CD4-positive, alpha-beta T cell (primary cell): ENCODE results near the gene ABLIM1. TPM values are rescaled to one million over a fixed set of nuclear protein-coding genes. Genes with fewer than 3 reads are reported as not detected.

Experiments
- ATAC-seq: fragments of 200-7000 bp; cut with Tn5 transposase; one replicate; pipeline ENCODE4 v1.10.0; 2022; ENCODE audit warnings: mild to moderate bottlenecking; ENCODE audit not compliant: poor library complexity
- CTCF ChIA-PET: fragments of 350-600 bp; sonication (Branson Sonifier 250); formaldehyde crosslinking; loops from one replicate; lab custom pipeline; 2021; ENCODE audit warnings: antibody characterized with exemption, inconsistent platforms; lab: Charles Lee
- POLR2A ChIA-PET: fragments of 350-600 bp; sonication (Branson Sonifier 250); formaldehyde crosslinking; loops from one replicate; lab custom pipeline; 2021; ENCODE audit warnings: antibody characterized with exemption, inconsistent platforms; lab: Charles Lee
- DNase-seq, 14 experiments: peaks; one replicate each; pipeline ENCODE4 v3.0.0-alpha.2; 2013 to 2020; ENCODE audit warnings: mixed read lengths in 2 of 14
- H3K27ac ChIP-seq, 2 donors: one replicate each; pipeline versions ENCODE4 v1.5.1 to v1.7.0; 2013; ENCODE audit warnings: low read length in 2 of 2, low read depth in 1 of 2, mild to moderate bottlenecking in 1 of 2
- H3K27me3 ChIP-seq, 2 experiments: 1 replicate in 1 of 2; 2 replicates in 1 of 2; pipeline versions ENCODE4 v1.6.1 to v1.7.0; 2013; ENCODE audit warnings: low read length in 2 of 2, control low read depth in 1 of 2, mild to moderate bottlenecking in 1 of 2, moderate library complexity in 1 of 2; ENCODE audit not compliant: insufficient read depth in 2 of 2, control insufficient read depth in 1 of 2
- H3K36me3 ChIP-seq: one replicate; pipeline ENCODE4 v1.6.1; 2013; ENCODE audit warnings: low read length, control low read depth; ENCODE audit not compliant: insufficient read depth
- H3K4me1 ChIP-seq: one replicate; pipeline ENCODE4 v1.6.1; 2013; ENCODE audit warnings: low read length, control low read depth; ENCODE audit not compliant: insufficient read depth
- H3K4me3 ChIP-seq: one replicate; pipeline ENCODE4 v1.5.1; 2013; ENCODE audit warnings: mild to moderate bottlenecking, low read length, moderate library complexity
- H3K9me3 ChIP-seq, 2 experiments: 1 replicate in 1 of 2; 2 replicates in 1 of 2; pipeline versions ENCODE4 v1.6.1 to v1.7.0; 2013; ENCODE audit warnings: low read length in 2 of 2, mild to moderate bottlenecking in 2 of 2, control low read depth in 1 of 2, moderate library complexity in 1 of 2; ENCODE audit not compliant: control insufficient read depth in 1 of 2, insufficient read depth in 1 of 2
- H3K27ac Mint-ChIP-seq: one replicate; pipeline ENCODE4 v1.8.0; 2020; ENCODE audit warnings: mixed read lengths
- H3K27me3 Mint-ChIP-seq: one replicate; pipeline ENCODE4 v1.8.0; 2021; ENCODE audit warnings: mixed read lengths
- H3K36me3 Mint-ChIP-seq: one replicate; pipeline ENCODE4 v1.8.0; 2021; ENCODE audit warnings: low read depth, mixed read lengths
- H3K4me1 Mint-ChIP-seq: one replicate; pipeline ENCODE4 v1.8.0; 2021; ENCODE audit warnings: low read depth, mixed read lengths
- H3K4me3 Mint-ChIP-seq: one replicate; pipeline ENCODE4 v1.8.0; 2020; ENCODE audit warnings: mild to moderate bottlenecking, mixed read lengths
- H3K9me3 Mint-ChIP-seq: one replicate; pipeline ENCODE4 v1.8.0; 2020; ENCODE audit warnings: mixed read lengths
- intact Hi-C, 2 experiments: fragments of 100-400 bp; cut with DNase I in 1 of 2; cut with micrococcal nuclease in 1 of 2; formaldehyde crosslinking; loops; one replicate each; pipeline versions ENCODE4 v1.15.1 to v1.9.0; 2023 to 2025; cut with DNase I, micrococcal nuclease
- total RNA-seq, 174 experiments: library from RNA in 2 of 174; stranded (reverse) in 2 of 174; gene quantifications; one replicate each; pipeline ENCODE4 v1.2.3 and lab custom pipeline; 2021 to 2026
- TF ChIP-seq, protein P1 (sequence below): fragments of 200-600 bp; IDR thresholded peaks from one replicate; pipeline ENCODE4 v1.8.0; 2022; ENCODE audit warnings: antibody characterized with exemption, mild to moderate bottlenecking

ABLIM1 gene
- total RNA-seq, 2 experiments from 2014 or later = 217 to 224 TPM

DNA sequence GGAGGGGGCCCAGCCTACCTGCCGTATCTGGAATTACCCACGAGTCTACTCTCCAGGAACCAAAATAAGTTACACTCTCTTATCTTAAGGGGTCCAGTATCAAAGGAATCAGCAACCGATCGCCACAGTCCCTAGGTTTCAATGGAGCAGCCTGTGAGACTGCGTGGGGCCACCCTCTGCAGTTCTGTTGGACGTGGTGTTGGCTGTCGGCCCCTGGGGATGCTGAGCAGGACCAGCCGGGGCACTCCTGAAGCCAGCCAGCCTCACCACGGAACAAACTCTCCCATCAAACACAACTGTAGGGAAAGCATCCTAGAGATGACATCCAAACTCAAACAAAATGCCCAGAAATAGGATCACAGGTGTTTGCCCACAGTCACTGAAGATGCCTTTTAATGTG is 25.5 kb upstream of the ABLIM1 start:
- H3K9me3 Mint-ChIP-seq = no peaks in the 10 kb centered on the region
- DNase-seq (no peak), ATAC-seq (no peak)
- TF ChIP-seq, protein P1, sequence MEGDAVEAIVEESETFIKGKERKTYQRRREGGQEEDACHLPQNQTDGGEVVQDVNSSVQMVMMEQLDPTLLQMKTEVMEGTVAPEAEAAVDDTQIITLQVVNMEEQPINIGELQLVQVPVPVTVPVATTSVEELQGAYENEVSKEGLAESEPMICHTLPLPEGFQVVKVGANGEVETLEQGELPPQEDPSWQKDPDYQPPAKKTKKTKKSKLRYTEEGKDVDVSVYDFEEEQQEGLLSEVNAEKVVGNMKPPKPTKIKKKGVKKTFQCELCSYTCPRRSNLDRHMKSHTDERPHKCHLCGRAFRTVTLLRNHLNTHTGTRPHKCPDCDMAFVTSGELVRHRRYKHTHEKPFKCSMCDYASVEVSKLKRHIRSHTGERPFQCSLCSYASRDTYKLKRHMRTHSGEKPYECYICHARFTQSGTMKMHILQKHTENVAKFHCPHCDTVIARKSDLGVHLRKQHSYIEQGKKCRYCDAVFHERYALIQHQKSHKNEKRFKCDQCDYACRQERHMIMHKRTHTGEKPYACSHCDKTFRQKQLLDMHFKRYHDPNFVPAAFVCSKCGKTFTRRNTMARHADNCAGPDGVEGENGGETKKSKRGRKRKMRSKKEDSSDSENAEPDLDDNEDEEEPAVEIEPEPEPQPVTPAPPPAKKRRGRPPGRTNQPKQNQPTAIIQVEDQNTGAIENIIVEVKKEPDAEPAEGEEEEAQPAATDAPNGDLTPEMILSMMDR = no peak
- no peak overlapping the region for H3K27ac Mint-ChIP-seq
- ChIA-PET CTCF (no interaction called here), POLR2A (no interaction called here)
- Histone ChIP-seq H3K9me3 (no peaks in the 10 kb centered on the region), H3K4me3 (no peak overlapping the region), H3K4me1 (no peaks in the 10 kb centered on the region), H3K27me3 (no peaks in the 10 kb centered on the region), H3K36me3 (no peaks in the 10 kb centered on the region), H3K27ac (no peak overlapping the region)
- H3K4me3 Mint-ChIP-seq = no peak overlapping the region
- intact Hi-C loops = no loop called here
- no peaks in the 10 kb centered on the region for H3K27me3 Mint-ChIP-seq
- H3K36me3 Mint-ChIP-seq = no peaks in the 10 kb centered on the region
- H3K4me1 Mint-ChIP-seq = no peaks in the 10 kb centered on the region

DNA sequence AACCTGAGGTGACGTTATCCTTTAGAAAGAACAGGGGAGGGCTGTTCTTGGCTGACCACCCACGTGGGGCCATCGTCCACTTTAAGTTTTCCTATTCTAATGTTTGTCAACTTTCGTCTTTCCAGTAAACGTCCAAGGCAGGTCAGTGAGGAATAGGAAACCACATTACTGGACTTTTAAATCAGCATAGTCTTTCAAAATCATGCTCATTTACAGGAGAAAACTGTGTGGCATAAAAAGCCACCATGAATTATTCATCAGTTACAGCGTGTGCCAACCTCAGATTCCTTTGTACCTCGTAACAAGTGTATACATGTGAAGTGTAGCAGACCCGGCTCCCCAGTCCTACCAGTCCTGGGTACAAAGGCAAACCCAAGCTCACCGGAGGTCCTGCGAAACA is 25.1 kb upstream of the ABLIM1 start:
- TF ChIP-seq, protein P1 = no peak
- no peaks in the 10 kb centered on the region for H3K4me1 ChIP-seq
- DNase-seq = no peak
- ChIA-PET CTCF (no interaction called here), POLR2A (no interaction called here)
- H3K27me3 ChIP-seq = no peaks in the 10 kb centered on the region
- Mint-ChIP-seq H3K4me3 (no peak overlapping the region), H3K27ac (no peak overlapping the region), H3K36me3 (no peaks in the 10 kb centered on the region), H3K9me3 (no peaks in the 10 kb centered on the region), H3K27me3 (no peaks in the 10 kb centered on the region), H3K4me1 (no peaks in the 10 kb centered on the region)
- intact Hi-C loops = no loop called here
- no peaks in the 10 kb centered on the region for H3K36me3 ChIP-seq
- no peak overlapping the region for H3K27ac ChIP-seq
- no peak overlapping the region for H3K4me3 ChIP-seq
- no peaks in the 10 kb centered on the region for H3K9me3 ChIP-seq
- ATAC-seq = no peak

DNA sequence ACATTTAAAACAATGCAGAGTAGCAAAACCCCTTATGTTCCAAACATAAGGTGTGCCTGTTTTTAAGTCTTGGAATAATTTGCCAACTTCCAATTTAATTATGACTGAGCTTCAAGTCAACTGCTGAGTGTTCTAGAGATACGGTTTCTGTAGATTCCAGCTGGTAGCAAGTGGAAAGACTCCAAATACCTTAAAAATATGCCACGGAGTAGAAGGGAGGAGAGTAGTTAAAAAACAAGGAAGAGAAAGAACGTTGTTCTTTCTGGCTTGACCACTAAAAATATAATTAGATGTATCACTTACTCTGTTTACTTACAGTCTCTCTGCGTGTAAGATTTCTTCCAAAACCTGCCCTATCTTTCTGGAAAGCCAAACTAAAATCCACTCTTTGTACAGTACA is 24.5 kb upstream of the ABLIM1 start:
- H3K27ac ChIP-seq = no peak overlapping the region
- H3K9me3 Mint-ChIP-seq = no peaks in the 10 kb centered on the region
- H3K4me1 Mint-ChIP-seq = no peaks in the 10 kb centered on the region
- no peak overlapping the region for H3K27ac Mint-ChIP-seq
- H3K4me3 ChIP-seq = no peak overlapping the region
- no peaks in the 10 kb centered on the region for H3K4me1 ChIP-seq
- ATAC-seq = no peak
- H3K36me3 Mint-ChIP-seq = no peaks in the 10 kb centered on the region
- intact Hi-C loops = no loop called here
- no peaks in the 10 kb centered on the region for H3K27me3 Mint-ChIP-seq
- H3K4me3 Mint-ChIP-seq = no peak overlapping the region
- POLR2A ChIA-PET = no interaction called here
- H3K36me3 ChIP-seq = no peaks in the 10 kb centered on the region
- DNase-seq = no peak
- TF ChIP-seq, protein P1 = no peak
- CTCF ChIA-PET = no interaction called here
- no peaks in the 10 kb centered on the region for H3K9me3 ChIP-seq
- H3K27me3 ChIP-seq = no peaks in the 10 kb centered on the region
